NB4 (cell line): ENCODE measurements around the gene C12orf76.

Experiments
- CTCF ChIP-seq: IDR thresholded peaks from one replicate; pipeline ENCODE4 v1.5.1; 2012; ENCODE audit warnings: low read depth, low read length
- POLR2A ChIP-seq: IDR thresholded peaks from 2 replicates; pipeline ENCODE4 v1.6.1; 2011; ENCODE audit warnings: mild to moderate bottlenecking; ENCODE audit not compliant: insufficient read length; ENCODE audit errors: extremely low read depth

- TF ChIP-seq CTCF = no peak
- TF ChIP-seq POLR2A = no peak
Observed at GRCh38 chr12:110038741-110039084, 9.6 kb downstream of the C12orf76 start.
